ENCODE measurements around the gene AQP11. TPM values are rescaled to one million over a fixed set of nuclear protein-coding genes. Genes with fewer than 3 reads are reported as not detected.
A peak's percentile ranks its signal among the peaks of the same experiment; 100 is the strongest.

AQP11 gene
- total and polyA plus RNA-seq, 4 experiments from 2014 or later, result 0.35 to 1.0 (median 0.52) TPM

GRCh38 chr11:77593883-77594282 is 4.1 kb downstream of the AQP11 start:
- POLR2A ChIA-PET (ENCODE audit: partially characterized antibody), result no interaction called here

GRCh38 chr11:77596626-77597025 is 6.9 kb downstream of the AQP11 start:
- no peak overlapping the region for H3K4me3 ChIP-seq (ENCODE audit: low read length in 2 of 2)
- no peak overlapping the region for H3K4me3 Mint-ChIP-seq
- peaks cover 0 to 1% (median 0%) of the 10 kb centered on the region in 4 donors for H3K4me1 Mint-ChIP-seq
- no peak overlapping the region for H3K27ac Mint-ChIP-seq
- no peaks in the 10 kb centered on the region for H3K9me3 Mint-ChIP-seq
- DNase-seq, result no peak
- intact Hi-C loops (cut with micrococcal nuclease), result no loop called here
- ChIA-PET CTCF (ENCODE audit: partially characterized antibody) (no interaction called here), POLR2A (ENCODE audit: partially characterized antibody) (no interaction called here)
- H3K36me3 ChIP-seq (ENCODE audit: insufficient read depth, low read length), result no peaks in the 10 kb centered on the region
- H3K27me3 Mint-ChIP-seq, result no peaks in the 10 kb centered on the region
- no peaks in the 10 kb centered on the region for H3K9me3 ChIP-seq (ENCODE audit: control insufficient read depth in 1 of 2, low read length in 2 of 2)
- H3K27ac ChIP-seq (ENCODE audit: low read depth, low read length), result no peak overlapping the region
- peaks cover 0 to under 1% of the 10 kb centered on the region in 2 donors for H3K36me3 Mint-ChIP-seq
- no peaks in the 10 kb centered on the region for H3K4me1 ChIP-seq (ENCODE audit: insufficient read depth, low read length)
- no peaks in the 10 kb centered on the region for H3K27me3 ChIP-seq (ENCODE audit: insufficient read depth, low read length)

More at GRCh38 chr11:77593883-77594282, 4.1 kb downstream of the AQP11 start:
- Histone ChIP-seq H3K9me3 (ENCODE audit: control insufficient read depth in 1 of 2, low read length in 2 of 2) (no peaks in the 10 kb centered on the region), H3K4me3 (ENCODE audit: low read length in 2 of 2) (no peak overlapping the region), H3K4me1 (ENCODE audit: insufficient read depth, low read length) (peaks cover 10% of the 10 kb centered on the region), H3K36me3 (ENCODE audit: insufficient read depth, low read length) (no peaks in the 10 kb centered on the region), H3K27ac (ENCODE audit: low read depth, low read length) (no peak overlapping the region), H3K27me3 (ENCODE audit: insufficient read depth, low read length) (no peaks in the 10 kb centered on the region)
- no peak for DNase-seq
- Mint-ChIP-seq H3K27ac (peak overlapping the region in 1 of 7 donors; percentile 29), H3K36me3 (peaks cover 0 to 3% of the 10 kb centered on the region in 2 donors), H3K27me3 (no peaks in the 10 kb centered on the region), H3K9me3 (no peaks in the 10 kb centered on the region), H3K4me3 (no peak overlapping the region), H3K4me1 (peaks cover 10 to 13% (median 12%) of the 10 kb centered on the region in 4 donors)
- intact Hi-C loops (cut with micrococcal nuclease), result no loop called here
- CTCF ChIA-PET (ENCODE audit: partially characterized antibody), result no interaction called here

- ChIA-PET CTCF (ENCODE audit: partially characterized antibody) (no interaction called here), POLR2A (ENCODE audit: partially characterized antibody) (no interaction called here)
- no peak overlapping the region for H3K4me3 ChIP-seq (ENCODE audit: low read length in 2 of 2)
- H3K27ac ChIP-seq (ENCODE audit: low read depth, low read length), result no peak overlapping the region
- intact Hi-C loops (cut with micrococcal nuclease), result no loop called here
- H3K4me1 ChIP-seq (ENCODE audit: insufficient read depth, low read length), result no peaks in the 10 kb centered on the region
- no peaks in the 10 kb centered on the region for H3K9me3 ChIP-seq (ENCODE audit: control insufficient read depth in 1 of 2, low read length in 2 of 2)
- Mint-ChIP-seq H3K27ac (no peak overlapping the region), H3K4me1 (peaks cover 0 to 1% (median 0%) of the 10 kb centered on the region in 4 donors), H3K4me3 (no peak overlapping the region), H3K9me3 (no peaks in the 10 kb centered on the region), H3K27me3 (no peaks in the 10 kb centered on the region), H3K36me3 (peaks cover 2 to 4% of the 10 kb centered on the region in 2 donors)
- H3K27me3 ChIP-seq (ENCODE audit: insufficient read depth, low read length), result no peaks in the 10 kb centered on the region
- H3K36me3 ChIP-seq (ENCODE audit: insufficient read depth, low read length), result no peaks in the 10 kb centered on the region
- no peak for DNase-seq
Observed at GRCh38 chr11:77598195-77598594, 8.4 kb downstream of the AQP11 start.

DNA sequence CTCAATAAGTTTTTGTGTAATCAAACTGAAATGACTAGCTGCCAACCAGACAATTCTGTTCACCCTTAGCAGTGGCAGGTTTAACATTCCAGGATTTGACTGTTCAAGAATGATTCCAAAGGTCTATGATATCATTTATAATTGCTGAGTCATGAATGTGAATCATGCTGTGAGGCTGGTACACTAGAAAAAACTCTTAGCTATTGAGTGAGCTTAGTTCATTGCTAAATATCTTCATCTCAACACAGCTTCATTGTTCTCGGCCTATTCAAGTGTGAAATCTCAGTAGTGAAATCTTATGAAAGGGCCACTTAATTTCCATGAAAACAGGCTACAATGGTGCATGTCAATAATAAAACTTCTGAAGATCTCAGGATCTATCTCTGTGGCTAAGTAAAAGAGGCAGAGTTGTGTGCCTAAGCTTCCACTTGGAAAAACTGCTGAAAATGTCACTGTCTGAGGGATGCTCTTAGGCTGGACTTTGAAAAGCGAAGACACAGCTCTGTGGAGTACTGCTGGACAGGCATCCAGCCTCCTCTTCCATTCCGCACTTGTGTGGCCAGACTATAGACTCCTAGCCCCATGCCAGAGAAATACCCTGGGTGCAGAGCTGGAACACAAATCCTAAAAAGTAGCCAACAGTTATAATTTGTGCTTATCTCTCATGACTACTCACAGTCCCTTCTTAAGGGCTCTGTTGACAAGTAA is 12.8 kb downstream of the AQP11 start:
- Mint-ChIP-seq H3K9me3 (no peaks in the 10 kb centered on the region), H3K27me3 (no peaks in the 10 kb centered on the region), H3K36me3 (peaks cover 11 to 15% of the 10 kb centered on the region in 2 donors), H3K4me1 (no peaks in the 10 kb centered on the region), H3K27ac (no peak overlapping the region), H3K4me3 (no peak overlapping the region)
- intact Hi-C loops (cut with micrococcal nuclease), result no loop called here
- Histone ChIP-seq H3K9me3 (ENCODE audit: control insufficient read depth in 1 of 2, low read length in 2 of 2) (no peaks in the 10 kb centered on the region), H3K4me3 (ENCODE audit: low read length in 2 of 2) (no peak overlapping the region), H3K27me3 (ENCODE audit: insufficient read depth, low read length) (no peaks in the 10 kb centered on the region), H3K36me3 (ENCODE audit: insufficient read depth, low read length) (no peaks in the 10 kb centered on the region), H3K27ac (ENCODE audit: low read depth, low read length) (no peak overlapping the region), H3K4me1 (ENCODE audit: insufficient read depth, low read length) (no peaks in the 10 kb centered on the region)
- ChIA-PET CTCF (ENCODE audit: partially characterized antibody) (interaction anchor here (1.0 to 1.9 kb wide), 5 partner anchors 9 to 476 kb away, joined by 3 to 6 read pairs (median 5); no protein-coding TSS in a partner anchor), POLR2A (ENCODE audit: partially characterized antibody) (no interaction called here)
- DNase-seq, result no peak

GRCh38 chr11:77604281-77604680 is 14.5 kb downstream of the AQP11 start:
- Mint-ChIP-seq H3K4me3 (no peak overlapping the region), H3K4me1 (no peaks in the 10 kb centered on the region), H3K9me3 (no peaks in the 10 kb centered on the region), H3K27ac (no peak overlapping the region), H3K36me3 (peaks cover 20 to 23% of the 10 kb centered on the region in 2 donors), H3K27me3 (no peaks in the 10 kb centered on the region)
- no peak for DNase-seq
- POLR2A ChIA-PET (ENCODE audit: partially characterized antibody), result no interaction called here
- H3K4me3 ChIP-seq (ENCODE audit: low read length in 2 of 2), result no peak overlapping the region
- no peaks in the 10 kb centered on the region for H3K36me3 ChIP-seq (ENCODE audit: insufficient read depth, low read length)
- no peaks in the 10 kb centered on the region for H3K27me3 ChIP-seq (ENCODE audit: insufficient read depth, low read length)
- intact Hi-C loops (cut with micrococcal nuclease), result no loop called here
- H3K9me3 ChIP-seq (ENCODE audit: control insufficient read depth in 1 of 2, low read length in 2 of 2), result no peaks in the 10 kb centered on the region
- H3K27ac ChIP-seq (ENCODE audit: low read depth, low read length), result no peak overlapping the region
- CTCF ChIA-PET (ENCODE audit: partially characterized antibody), result no interaction called here
- no peaks in the 10 kb centered on the region for H3K4me1 ChIP-seq (ENCODE audit: insufficient read depth, low read length)

GRCh38 chr11:77609234-77609633 is 19.5 kb downstream of the AQP11 start:
- Mint-ChIP-seq H3K27ac (no peak overlapping the region), H3K9me3 (no peaks in the 10 kb centered on the region), H3K4me3 (no peak overlapping the region), H3K36me3 (peaks cover 39 to 48% of the 10 kb centered on the region in 2 donors), H3K4me1 (no peaks in the 10 kb centered on the region), H3K27me3 (no peaks in the 10 kb centered on the region)
- Histone ChIP-seq H3K36me3 (ENCODE audit: insufficient read depth, low read length) (no peaks in the 10 kb centered on the region), H3K4me1 (ENCODE audit: insufficient read depth, low read length) (no peaks in the 10 kb centered on the region), H3K27ac (ENCODE audit: low read depth, low read length) (no peak overlapping the region), H3K9me3 (ENCODE audit: control insufficient read depth in 1 of 2, low read length in 2 of 2) (no peaks in the 10 kb centered on the region), H3K27me3 (ENCODE audit: insufficient read depth, low read length) (no peaks in the 10 kb centered on the region), H3K4me3 (ENCODE audit: low read length in 2 of 2) (no peak overlapping the region)
- CTCF ChIA-PET (ENCODE audit: partially characterized antibody), result interaction anchor here (1.3 kb wide), 1 partner anchor 10 kb away, joined by 5 read pairs; no protein-coding TSS in a partner anchor
- no peak for DNase-seq
- POLR2A ChIA-PET (ENCODE audit: partially characterized antibody), result no interaction called here
- intact Hi-C loops (cut with micrococcal nuclease), result no loop called here

DNA sequence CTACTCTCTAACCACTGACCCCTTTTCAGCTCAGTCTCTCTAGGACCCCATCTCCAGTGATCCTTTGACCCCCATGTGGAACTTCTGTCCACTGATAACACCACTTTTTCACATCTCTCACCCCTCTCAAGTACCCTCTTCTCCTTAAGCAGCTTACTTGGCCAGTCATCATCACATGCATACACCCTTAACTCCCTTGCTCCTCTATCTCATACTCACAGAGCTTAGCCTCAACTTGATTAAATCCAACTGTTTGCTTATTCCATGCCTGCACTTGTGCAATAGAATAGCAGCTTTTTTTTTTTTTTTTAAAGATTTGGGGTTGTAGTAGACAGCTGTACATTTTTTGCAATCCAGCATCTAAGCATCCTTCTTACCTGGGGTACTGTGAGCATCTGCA is 22.2 kb downstream of the AQP11 start:
- Histone ChIP-seq H3K4me3 (ENCODE audit: low read length in 2 of 2) (no peak overlapping the region), H3K36me3 (ENCODE audit: insufficient read depth, low read length) (peaks cover 5% of the 10 kb centered on the region), H3K27me3 (ENCODE audit: insufficient read depth, low read length) (no peaks in the 10 kb centered on the region), H3K4me1 (ENCODE audit: insufficient read depth, low read length) (no peaks in the 10 kb centered on the region), H3K9me3 (ENCODE audit: control insufficient read depth in 1 of 2, low read length in 2 of 2) (no peaks in the 10 kb centered on the region), H3K27ac (ENCODE audit: low read depth, low read length) (no peak overlapping the region)
- POLR2A ChIA-PET (ENCODE audit: partially characterized antibody), result no interaction called here
- Mint-ChIP-seq H3K4me3 (no peak overlapping the region), H3K9me3 (no peaks in the 10 kb centered on the region), H3K27ac (no peak overlapping the region), H3K36me3 (peaks cover 44 to 61% of the 10 kb centered on the region in 2 donors), H3K27me3 (no peaks in the 10 kb centered on the region), H3K4me1 (no peaks in the 10 kb centered on the region)
- CTCF ChIA-PET (ENCODE audit: partially characterized antibody), result interaction anchor here (1.7 to 2.1 kb wide), 2 partner anchors 9 to 485 kb away, joined by 5 read pairs; no protein-coding TSS in a partner anchor
- intact Hi-C loops (cut with micrococcal nuclease), result no loop called here
- DNase-seq, result no peak
